ENCODE data around the gene DNASE1L1.

DNA sequence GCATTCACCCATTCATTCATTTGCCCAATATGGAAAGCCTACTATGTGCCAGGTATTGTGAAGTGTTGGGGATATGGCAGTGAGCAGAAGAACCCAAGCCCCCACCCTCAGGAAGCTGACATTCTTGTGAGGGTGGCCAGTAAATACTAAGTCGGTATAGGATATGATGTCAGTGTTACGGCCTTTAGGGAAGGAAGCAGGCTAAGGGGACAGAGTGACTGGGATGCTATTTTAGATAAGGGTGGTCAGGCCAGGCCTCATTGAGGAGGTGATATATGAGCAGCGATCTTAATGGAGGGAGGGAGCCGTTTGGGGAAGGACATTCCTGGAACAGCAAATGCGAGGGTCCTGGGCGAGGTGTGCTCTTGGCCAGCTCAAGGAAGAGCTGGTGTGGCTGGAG, 21.4 kb upstream of the DNASE1L1 start:
- no peak for TF ChIP-seq POLR2AphosphoS5 (IDR thresholded peaks at IDR 0.05)
- TF ChIP-seq, protein P1, sequence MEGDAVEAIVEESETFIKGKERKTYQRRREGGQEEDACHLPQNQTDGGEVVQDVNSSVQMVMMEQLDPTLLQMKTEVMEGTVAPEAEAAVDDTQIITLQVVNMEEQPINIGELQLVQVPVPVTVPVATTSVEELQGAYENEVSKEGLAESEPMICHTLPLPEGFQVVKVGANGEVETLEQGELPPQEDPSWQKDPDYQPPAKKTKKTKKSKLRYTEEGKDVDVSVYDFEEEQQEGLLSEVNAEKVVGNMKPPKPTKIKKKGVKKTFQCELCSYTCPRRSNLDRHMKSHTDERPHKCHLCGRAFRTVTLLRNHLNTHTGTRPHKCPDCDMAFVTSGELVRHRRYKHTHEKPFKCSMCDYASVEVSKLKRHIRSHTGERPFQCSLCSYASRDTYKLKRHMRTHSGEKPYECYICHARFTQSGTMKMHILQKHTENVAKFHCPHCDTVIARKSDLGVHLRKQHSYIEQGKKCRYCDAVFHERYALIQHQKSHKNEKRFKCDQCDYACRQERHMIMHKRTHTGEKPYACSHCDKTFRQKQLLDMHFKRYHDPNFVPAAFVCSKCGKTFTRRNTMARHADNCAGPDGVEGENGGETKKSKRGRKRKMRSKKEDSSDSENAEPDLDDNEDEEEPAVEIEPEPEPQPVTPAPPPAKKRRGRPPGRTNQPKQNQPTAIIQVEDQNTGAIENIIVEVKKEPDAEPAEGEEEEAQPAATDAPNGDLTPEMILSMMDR (IDR thresholded peaks at IDR 0.05) = no peak

All from suprapubic skin (tissue), 3 donors.